HepG2 (cell line): Measurements from ENCODE around the gene NOTUM. TPM values are rescaled to one million over a fixed set of nuclear protein-coding genes. Genes with fewer than 3 reads are reported as not detected.
A peak's percentile ranks its signal among the peaks of the same experiment; 100 is the strongest.

Source experiments
- ARNT ChIP-seq: fragments of 450-650 bp; IDR thresholded peaks from 2 replicates; pipeline ENCODE4 v1.6.1; 2017
- CHCHD3 ChIP-seq: sonication (generic); formaldehyde crosslinking; IDR thresholded peaks from 2 replicates; pipeline ENCODE4 v1.8.0; 2022; ENCODE audit warnings: mild to moderate bottlenecking, missing genetic modification reagents, moderate library complexity
- FOXA1 ChIP-seq, 2 experiments: fragments of 450-650 bp in 1 of 2; sonication (generic) in 1 of 2; formaldehyde crosslinking in 1 of 2; IDR thresholded peaks; 2 replicates each; pipeline versions ENCODE4 v1.4.0 to v1.6.1; 2016 to 2020; ENCODE audit warnings: missing genetic modification reagents in 1 of 2
- FOXC1 ChIP-seq: sonication (generic); formaldehyde crosslinking; IDR thresholded peaks from 2 replicates; pipeline ENCODE4 v1.8.0; 2022; ENCODE audit warnings: mild to moderate bottlenecking, missing genetic modification reagents, borderline replicate concordance
- KLF9 ChIP-seq: IDR thresholded peaks from 2 replicates; pipeline ENCODE4 v1.6.1; 2016; ENCODE audit warnings: low read depth
- MEIS2 ChIP-seq: sonication (generic); formaldehyde crosslinking; IDR thresholded peaks from 2 replicates; pipeline ENCODE4 v1.9.0; 2021; ENCODE audit warnings: mild to moderate bottlenecking, missing genetic modification reagents
- NFYB ChIP-seq: sonication (generic); formaldehyde crosslinking; IDR thresholded peaks from 2 replicates; pipeline ENCODE4 v1.4.0; 2020; ENCODE audit warnings: missing genetic modification reagents
- POLR2AphosphoS5 ChIP-seq: IDR thresholded peaks from 2 replicates; pipeline ENCODE4 v1.6.1; 2012; ENCODE audit warnings: low read depth, low read length
- RBM39 ChIP-seq: fragments of 200-400 bp; formaldehyde crosslinking; IDR thresholded peaks from one replicate; pipeline ENCODE4 v1.6.1; 2018; ENCODE audit warnings: antibody characterized with exemption, mild to moderate bottlenecking, low read depth, low read length; ENCODE audit not compliant: poor library complexity, severe bottlenecking
- SNAI1 ChIP-seq: sonication (generic); formaldehyde crosslinking; IDR thresholded peaks from 2 replicates; pipeline ENCODE4 v1.5.0; 2020; ENCODE audit warnings: mild to moderate bottlenecking, missing genetic modification reagents, borderline replicate concordance
- TP53 ChIP-seq: sonication (generic); formaldehyde crosslinking; conservative IDR thresholded peaks from 2 replicates; pipeline ENCODE4 v1.4.0; 2020; ENCODE audit warnings: missing genetic modification reagents
- YY1 ChIP-seq: IDR thresholded peaks from 2 replicates; pipeline ENCODE4 v1.6.1; 2011; ENCODE audit warnings: low read length, low read depth, moderate library complexity, mild to moderate bottlenecking; ENCODE audit not compliant: insufficient read depth, insufficient replicate concordance
- ZFYVE20 ChIP-seq: sonication (generic); formaldehyde crosslinking; IDR thresholded peaks from 2 replicates; pipeline ENCODE4 v1.8.0; 2023; ENCODE audit warnings: low read depth, mild to moderate bottlenecking, moderate library complexity, missing genetic modification reagents, borderline replicate concordance
- ZKSCAN1 ChIP-seq: fragments of 150-350 bp; IDR thresholded peaks from 2 replicates; pipeline ENCODE4 v1.6.1; 2014; ENCODE audit warnings: low read length
- ZNF207 ChIP-seq: fragments of 450-650 bp; IDR thresholded peaks from 2 replicates; pipeline ENCODE4 v1.6.1; 2016; ENCODE audit warnings: antibody characterized with exemption, borderline replicate concordance
- ZNF382 ChIP-seq: sonication (generic); formaldehyde crosslinking; IDR thresholded peaks from 2 replicates; pipeline ENCODE4 v1.5.0; 2020; ENCODE audit warnings: missing genetic modification reagents, mild to moderate bottlenecking, borderline replicate concordance
- ZNF468 ChIP-seq: sonication (generic); formaldehyde crosslinking; IDR thresholded peaks from 2 replicates; pipeline ENCODE4 v1.8.0; 2022; ENCODE audit warnings: mild to moderate bottlenecking, moderate library complexity, missing genetic modification reagents
- ZNF501 ChIP-seq: sonication (generic); formaldehyde crosslinking; IDR thresholded peaks from 2 replicates; pipeline ENCODE4 v1.5.1; 2020; ENCODE audit warnings: mild to moderate bottlenecking, moderate library complexity, missing genetic modification reagents
- ZNF550 ChIP-seq: sonication (generic); formaldehyde crosslinking; IDR thresholded peaks from 2 replicates; pipeline ENCODE4 v1.4.0; 2020; ENCODE audit warnings: mild to moderate bottlenecking, missing genetic modification reagents, borderline replicate concordance
- ZNF557 ChIP-seq: sonication (generic); formaldehyde crosslinking; IDR thresholded peaks from 2 replicates; pipeline ENCODE4 v1.4.0; 2020; ENCODE audit warnings: missing genetic modification reagents
- polyA plus RNA-seq, 8 experiments: library from polyadenylated mRNA; depleted of rRNA in 3 of 8; stranded (reverse) in 7 of 8; unstranded in 1 of 8; fragments of >200 nt; fragmentation: Illumina TruSeq in 4 of 8; extraction: Trizol in 4 of 8; gene quantifications; 2 replicates each; pipeline versions ENCODE4 v1.2.1 to v1.2.3, GENCODE V29; 2011 to 2016; ENCODE audit warnings: low read depth in 4 of 8, missing spikeins in 1 of 8, mixed read lengths in 1 of 8; ENCODE audit not compliant: insufficient read depth in 1 of 8
- total RNA-seq, 5 experiments: library from RNA; depleted of rRNA; stranded (reverse); fragments of >200 nt; fragmentation: Illumina TruSeq; extraction: Trizol; gene quantifications; 2 replicates each; pipeline ENCODE4 v1.2.3, GENCODE V29; 2016; ENCODE audit warnings: low read depth in 1 of 5
- TF ChIP-seq, protein P1 (sequence below), 2 experiments: sonication (generic) in 1 of 2; formaldehyde crosslinking in 1 of 2; IDR thresholded peaks; 2 replicates each; pipeline versions ENCODE4 v1.4.0 to v1.6.1; 2018 to 2020; ENCODE audit warnings: missing genetic modification reagents in 2 of 2, borderline replicate concordance in 1 of 2, low read depth in 1 of 2, mild to moderate bottlenecking in 1 of 2, missing biosample characterization in 1 of 2
- TF ChIP-seq, protein P2 (sequence below): sonication (generic); formaldehyde crosslinking; IDR thresholded peaks from 2 replicates; pipeline ENCODE4 v1.5.1; 2020; ENCODE audit warnings: missing genetic modification reagents, mild to moderate bottlenecking, borderline replicate concordance
- TF ChIP-seq, protein P3 (sequence below): sonication (generic); formaldehyde crosslinking; IDR thresholded peaks from 2 replicates; pipeline ENCODE4 v1.4.0; 2020; ENCODE audit warnings: mild to moderate bottlenecking, missing genetic modification reagents

The NOTUM gene
- total and polyA plus RNA-seq, 2 of the 13 experiments (the other 11 are each of a cell fraction or from before 2014, with no cell fraction given): 150 to 160 TPM

GRCh38 chr17:81999976-82000802, 39.2 kb upstream of the NOTUM start (continued):
- peak; percentile 90 for TF ChIP-seq RBM39
- TF ChIP-seq ARNT: no peak
- TF ChIP-seq TP53 (CRISPR knock-in tag): 0 out of 2 replicates have a peak, but pooled peaks have one; percentile 41
- TF ChIP-seq, protein P1, sequence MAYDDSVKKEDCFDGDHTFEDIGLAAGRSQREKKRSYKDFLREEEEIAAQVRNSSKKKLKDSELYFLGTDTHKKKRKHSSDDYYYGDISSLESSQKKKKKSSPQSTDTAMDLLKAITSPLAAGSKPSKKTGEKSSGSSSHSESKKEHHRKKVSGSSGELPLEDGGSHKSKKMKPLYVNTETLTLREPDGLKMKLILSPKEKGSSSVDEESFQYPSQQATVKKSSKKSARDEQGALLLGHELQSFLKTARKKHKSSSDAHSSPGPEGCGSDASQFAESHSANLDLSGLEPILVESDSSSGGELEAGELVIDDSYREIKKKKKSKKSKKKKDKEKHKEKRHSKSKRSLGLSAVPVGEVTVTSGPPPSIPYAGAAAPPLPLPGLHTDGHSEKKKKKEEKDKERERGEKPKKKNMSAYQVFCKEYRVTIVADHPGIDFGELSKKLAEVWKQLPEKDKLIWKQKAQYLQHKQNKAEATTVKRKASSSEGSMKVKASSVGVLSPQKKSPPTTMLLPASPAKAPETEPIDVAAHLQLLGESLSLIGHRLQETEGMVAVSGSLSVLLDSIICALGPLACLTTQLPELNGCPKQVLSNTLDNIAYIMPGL (CRISPR knock-in tag; IDR thresholded peaks at IDR 0.05; ENCODE audit: borderline replicate concordance in 1 of 2, low read depth in 1 of 2): peak; percentile 36 to 77
- peak; percentile 36; the same call in 1 of the 2 replicates for TF ChIP-seq CHCHD3 (CRISPR knock-in tag)
- TF ChIP-seq MEIS2 (CRISPR knock-in tag): peak; percentile 87
- peak; percentile 5 for TF ChIP-seq POLR2AphosphoS5
- peak; percentile 47; the same call in 1 of the 2 replicates for TF ChIP-seq ZNF468
- TF ChIP-seq ZNF501 (CRISPR knock-in tag): peak; percentile 8; the same call in 1 of the 2 replicates
- TF ChIP-seq KLF9 (CRISPR knock-in tag): no peak
- TF ChIP-seq, protein P2, sequence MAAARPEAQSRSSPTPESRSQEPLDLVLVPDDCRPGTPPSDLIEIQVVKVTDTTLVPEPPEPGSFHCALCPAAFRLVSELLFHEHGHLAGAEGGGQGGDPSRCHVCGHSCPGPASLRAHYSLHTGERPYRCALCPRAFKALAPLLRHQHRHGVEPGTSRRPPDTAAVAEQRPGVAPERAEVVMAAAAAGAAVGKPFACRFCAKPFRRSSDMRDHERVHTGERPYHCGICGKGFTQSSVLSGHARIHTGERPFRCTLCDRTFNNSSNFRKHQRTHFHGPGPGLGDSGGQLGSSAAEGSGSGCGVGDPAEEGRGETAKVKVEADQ (CRISPR knock-in tag): no peak
- TF ChIP-seq ZNF382 (CRISPR knock-in tag): no peak
- no peak for TF ChIP-seq ZNF557 (CRISPR knock-in tag)
- TF ChIP-seq FOXA1 (IDR thresholded peaks at IDR 0.05): no peak
- TF ChIP-seq FOXA1 (CRISPR knock-in tag; IDR thresholded peaks at IDR 0.05): peak; percentile 63; the same call in 1 of the 2 replicates
- no peak for TF ChIP-seq ZKSCAN1
- TF ChIP-seq FOXC1: peak; percentile 68; the same call in 1 of the 2 replicates
- TF ChIP-seq YY1: peak; percentile 64
- TF ChIP-seq ZFYVE20 (CRISPR knock-in tag): 0 out of 2 replicates have a peak, but pooled peaks have one; percentile 62
- TF ChIP-seq, protein P3, sequence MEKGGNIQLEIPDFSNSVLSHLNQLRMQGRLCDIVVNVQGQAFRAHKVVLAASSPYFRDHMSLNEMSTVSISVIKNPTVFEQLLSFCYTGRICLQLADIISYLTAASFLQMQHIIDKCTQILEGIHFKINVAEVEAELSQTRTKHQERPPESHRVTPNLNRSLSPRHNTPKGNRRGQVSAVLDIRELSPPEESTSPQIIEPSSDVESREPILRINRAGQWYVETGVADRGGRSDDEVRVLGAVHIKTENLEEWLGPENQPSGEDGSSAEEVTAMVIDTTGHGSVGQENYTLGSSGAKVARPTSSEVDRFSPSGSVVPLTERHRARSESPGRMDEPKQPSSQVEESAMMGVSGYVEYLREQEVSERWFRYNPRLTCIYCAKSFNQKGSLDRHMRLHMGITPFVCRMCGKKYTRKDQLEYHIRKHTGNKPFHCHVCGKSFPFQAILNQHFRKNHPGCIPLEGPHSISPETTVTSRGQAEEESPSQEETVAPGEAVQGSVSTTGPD: 0 out of 2 replicates have a peak, but pooled peaks have one; percentile 21
- TF ChIP-seq SNAI1 (CRISPR knock-in tag): no peak
- TF ChIP-seq NFYB: no peak; the same call in 1 of the 2 replicates
- TF ChIP-seq ZNF550 (CRISPR knock-in tag): peak; percentile 30; the same call in 1 of the 2 replicates
- TF ChIP-seq ZNF207: no peak
